ENCODE measurements around the gene TMEM59L. TPM values are rescaled to one million over a fixed set of nuclear protein-coding genes. Genes with fewer than 3 reads are reported as not detected.

Gene TMEM59L
- total RNA-seq, 2 experiments from 2014 or later, result 0.25 to 0.27 TPM

- CTCF ChIA-PET, result no interaction called here
- peaks cover 72% of the 10 kb centered on the region for H3K27me3 Mint-ChIP-seq
- TF ChIP-seq, protein P1, sequence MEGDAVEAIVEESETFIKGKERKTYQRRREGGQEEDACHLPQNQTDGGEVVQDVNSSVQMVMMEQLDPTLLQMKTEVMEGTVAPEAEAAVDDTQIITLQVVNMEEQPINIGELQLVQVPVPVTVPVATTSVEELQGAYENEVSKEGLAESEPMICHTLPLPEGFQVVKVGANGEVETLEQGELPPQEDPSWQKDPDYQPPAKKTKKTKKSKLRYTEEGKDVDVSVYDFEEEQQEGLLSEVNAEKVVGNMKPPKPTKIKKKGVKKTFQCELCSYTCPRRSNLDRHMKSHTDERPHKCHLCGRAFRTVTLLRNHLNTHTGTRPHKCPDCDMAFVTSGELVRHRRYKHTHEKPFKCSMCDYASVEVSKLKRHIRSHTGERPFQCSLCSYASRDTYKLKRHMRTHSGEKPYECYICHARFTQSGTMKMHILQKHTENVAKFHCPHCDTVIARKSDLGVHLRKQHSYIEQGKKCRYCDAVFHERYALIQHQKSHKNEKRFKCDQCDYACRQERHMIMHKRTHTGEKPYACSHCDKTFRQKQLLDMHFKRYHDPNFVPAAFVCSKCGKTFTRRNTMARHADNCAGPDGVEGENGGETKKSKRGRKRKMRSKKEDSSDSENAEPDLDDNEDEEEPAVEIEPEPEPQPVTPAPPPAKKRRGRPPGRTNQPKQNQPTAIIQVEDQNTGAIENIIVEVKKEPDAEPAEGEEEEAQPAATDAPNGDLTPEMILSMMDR (IDR thresholded peaks at IDR 0.05), result no peak
Measured at GRCh38 chr19:18605196-18605545, 7.5 kb upstream of the TMEM59L start.

GRCh38 chr19:18605546-18606280 is 7.0 kb upstream of the TMEM59L start:
- H3K27ac ChIP-seq (ENCODE audit: low read depth in 1 of 2, low read length in 2 of 2), result no peak overlapping the region
- intact Hi-C loops (cut with DNase I, micrococcal nuclease), result no loop called here
- H3K4me3 ChIP-seq (ENCODE audit: low read length), result no peak overlapping the region
- H3K27me3 Mint-ChIP-seq, result peaks cover 73% of the 10 kb centered on the region
- peaks cover 68 to 70% of the 10 kb centered on the region in 2 experiments for H3K27me3 ChIP-seq (ENCODE audit: control insufficient read depth in 1 of 2, insufficient read depth in 2 of 2, low read length in 2 of 2)
- DNase-seq (no peak), ATAC-seq (ENCODE audit: poor library complexity) (no peak)
- peaks cover 35% of the 10 kb centered on the region for H3K4me1 ChIP-seq (ENCODE audit: insufficient read depth, low read length)
- no peaks in the 10 kb centered on the region for H3K36me3 ChIP-seq (ENCODE audit: insufficient read depth, low read length)
- no peaks in the 10 kb centered on the region for H3K36me3 Mint-ChIP-seq (ENCODE audit: low read depth)
- TF ChIP-seq, protein P1 (IDR thresholded peaks at IDR 0.05), result no peak
- H3K4me1 Mint-ChIP-seq (ENCODE audit: low read depth), result peaks cover 15% of the 10 kb centered on the region
- no peak overlapping the region for H3K4me3 Mint-ChIP-seq
- peaks cover 0 to 35% of the 10 kb centered on the region in 2 experiments for H3K9me3 ChIP-seq (ENCODE audit: control insufficient read depth in 1 of 2, insufficient read depth in 1 of 2, low read length in 2 of 2)
- no peak overlapping the region for H3K27ac Mint-ChIP-seq
- ChIA-PET POLR2A (interaction anchor here (1.0 kb wide), 1 partner anchor 17 kb away, joined by 3 read pairs; the partner anchor contains the start of gene REX1BD), CTCF (no interaction called here)
- H3K9me3 Mint-ChIP-seq, result no peaks in the 10 kb centered on the region

More at GRCh38 chr19:18605196-18605545, 7.5 kb upstream of the TMEM59L start:
- Histone ChIP-seq H3K4me3 (ENCODE audit: low read length) (no peak overlapping the region), H3K4me1 (ENCODE audit: insufficient read depth, low read length) (peaks cover 32% of the 10 kb centered on the region), H3K27me3 (ENCODE audit: control insufficient read depth in 1 of 2, insufficient read depth in 2 of 2, low read length in 2 of 2) (peaks cover 62 to 66% of the 10 kb centered on the region in 2 experiments), H3K27ac (ENCODE audit: low read depth in 1 of 2, low read length in 2 of 2) (no peak overlapping the region), H3K9me3 (ENCODE audit: control insufficient read depth in 1 of 2, insufficient read depth in 1 of 2, low read length in 2 of 2) (peaks cover 0 to 30% of the 10 kb centered on the region in 2 experiments), H3K36me3 (ENCODE audit: insufficient read depth, low read length) (no peaks in the 10 kb centered on the region)
- no peak for DNase-seq
- Mint-ChIP-seq H3K27ac (no peak overlapping the region), H3K4me3 (no peak overlapping the region), H3K36me3 (ENCODE audit: low read depth) (no peaks in the 10 kb centered on the region), H3K9me3 (no peaks in the 10 kb centered on the region), H3K4me1 (ENCODE audit: low read depth) (peaks cover 15% of the 10 kb centered on the region)
- no peak for ATAC-seq (ENCODE audit: poor library complexity)
- intact Hi-C loops (cut with DNase I, micrococcal nuclease), result no loop called here
- POLR2A ChIA-PET, result interaction anchor here (1.0 kb wide), 1 partner anchor 16 kb away, joined by 3 read pairs; the partner anchor contains the start of gene REX1BD

DNA sequence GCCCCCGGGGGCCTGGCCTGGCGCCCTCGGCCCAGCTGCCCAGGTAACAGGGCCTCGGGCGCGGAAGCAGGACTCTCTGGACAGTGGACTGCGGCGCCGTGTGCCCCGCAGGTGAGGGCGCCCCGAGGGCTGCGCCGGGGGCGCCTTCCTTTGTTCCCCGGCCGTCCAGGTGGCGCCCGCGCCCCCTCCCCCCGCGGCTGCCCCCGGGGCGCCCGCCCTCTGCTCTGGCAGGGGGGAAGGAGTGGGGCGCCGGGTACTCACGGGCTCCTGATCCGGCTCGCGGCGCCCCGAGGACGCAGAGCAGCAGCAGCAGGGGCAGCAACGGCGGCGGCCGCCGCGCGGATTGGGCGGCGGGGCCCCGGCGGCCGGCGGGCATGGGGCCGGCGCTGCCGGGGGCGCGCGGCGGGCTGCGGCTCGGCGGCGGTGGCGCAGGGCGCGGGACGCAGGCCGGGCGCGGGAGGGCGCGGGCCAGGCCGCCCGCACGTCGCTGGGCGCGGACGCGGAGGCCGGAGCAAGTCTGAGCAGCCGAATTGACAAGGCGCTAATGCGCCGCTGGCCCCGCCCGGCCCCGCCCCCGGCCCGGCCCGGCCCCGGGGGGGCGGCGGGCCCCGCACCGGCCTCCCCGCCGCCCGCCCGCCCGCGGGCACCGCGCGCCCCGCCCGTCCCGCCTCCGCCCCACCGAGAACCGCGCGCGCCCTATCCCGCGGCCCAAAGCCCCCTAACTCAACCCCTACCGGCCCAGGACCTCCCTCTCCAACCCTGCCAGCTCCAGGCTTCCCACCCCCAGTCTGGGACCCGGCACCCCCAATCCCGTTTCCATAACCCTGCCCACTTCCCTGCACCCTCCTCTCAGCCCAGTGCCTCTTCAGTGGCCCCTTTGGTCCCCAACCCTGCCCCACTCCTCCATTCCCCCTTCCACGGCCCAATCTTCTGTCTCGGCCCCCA is 6.1 kb upstream of the TMEM59L start, which contains the start of gene CRLF1:
CRLF1 (minus strand) TSS at position 519 of the 945 bp plus-strand sequence; CDS start at position 376, 143 bp downstream.
- no peak within 1 kb of the TSS for H3K4me3 Mint-ChIP-seq
- peaks cover 44% of the 10 kb centered on the region for H3K4me1 ChIP-seq (ENCODE audit: insufficient read depth, low read length)

More for the DNA sequence above, 6.1 kb upstream of the TMEM59L start, which contains the start of gene CRLF1:
- Histone ChIP-seq H3K36me3 (ENCODE audit: insufficient read depth, low read length) (no peaks in the 10 kb centered on the region), H3K9me3 (ENCODE audit: control insufficient read depth in 1 of 2, insufficient read depth in 1 of 2, low read length in 2 of 2) (peaks cover 0 to 38% of the 10 kb centered on the region in 2 experiments), H3K4me3 (ENCODE audit: low read length) (no peak within 1 kb of the TSS), H3K27me3 (ENCODE audit: control insufficient read depth in 1 of 2, insufficient read depth in 2 of 2, low read length in 2 of 2) (peaks cover 74 to 76% of the 10 kb centered on the region in 2 experiments), H3K27ac (ENCODE audit: low read depth in 1 of 2, low read length in 2 of 2) (no peak within 1 kb of the TSS)
- ATAC-seq (ENCODE audit: poor library complexity) (no peak), DNase-seq (no peak)
- H3K9me3 Mint-ChIP-seq, result no peaks in the 10 kb centered on the region
- H3K27ac Mint-ChIP-seq, result no peak within 1 kb of the TSS
- intact Hi-C loops (cut with DNase I, micrococcal nuclease), result no loop called here
- peaks cover 21% of the 10 kb centered on the region for H3K4me1 Mint-ChIP-seq (ENCODE audit: low read depth)
- ChIA-PET POLR2A (no interaction called here), CTCF (no interaction called here)
- no peaks in the 10 kb centered on the region for H3K36me3 Mint-ChIP-seq (ENCODE audit: low read depth)
- H3K27me3 Mint-ChIP-seq, result peaks cover 72% of the 10 kb centered on the region
- TF ChIP-seq, protein P1 (IDR thresholded peaks at IDR 0.05), result no peak

All from CD4-positive, alpha-beta T cell (primary cell).